PC-3 (cell line): ENCODE results near the gene ETV1.

Experiments
- CTCF ChIP-seq: fragments of 300-600 bp; sonication (generic); conservative IDR thresholded peaks from 2 replicates; pipeline ENCODE4 v1.5.1; 2017; ENCODE audit warnings: antibody characterized with exemption, low read depth, mild to moderate bottlenecking, low read length
- EZH2 ChIP-seq: fragments of 300-600 bp; sonication (generic); IDR thresholded peaks from one replicate; pipeline ENCODE4 v1.6.1; 2017; ENCODE audit warnings: antibody characterized with exemption, mild to moderate bottlenecking, low read length; ENCODE audit not compliant: unreplicated experiment
- EZH2phosphoT487 ChIP-seq: fragments of 300-600 bp; sonication (generic); IDR thresholded peaks from 2 replicates; pipeline ENCODE4 v1.6.1; 2018; ENCODE audit warnings: mild to moderate bottlenecking, antibody characterized with exemption, low read length, borderline replicate concordance

- TF ChIP-seq CTCF: no peak
- no peak for TF ChIP-seq EZH2
- TF ChIP-seq EZH2phosphoT487: no peak
These were observed 68.4 kb downstream of the ETV1 start for GRCh38 chr7:13921062-13921461.
